HepG2 (cell line): ENCODE data around the gene STX10. TPM values are rescaled to one million over a fixed set of nuclear protein-coding genes. Genes with fewer than 3 reads are reported as not detected.

Experiments used
- ESRRA ChIP-seq: sonication (generic); formaldehyde crosslinking; IDR thresholded peaks from 2 replicates; pipeline ENCODE4 v1.5.1; 2020; ENCODE audit warnings: mild to moderate bottlenecking, low read depth, missing genetic modification reagents
- MAFK ChIP-seq, 2 experiments: IDR thresholded peaks in 1 of 2; conservative IDR thresholded peaks in 1 of 2; 2 replicates each; pipeline ENCODE4 v1.6.1; 2011; ENCODE audit warnings: improper control_type of control experiment in 2 of 2, low read length in 2 of 2
- NCOA1 ChIP-seq: sonication (generic); formaldehyde crosslinking; IDR thresholded peaks from 2 replicates; pipeline ENCODE4 v1.9.0; 2021; ENCODE audit warnings: missing genetic modification reagents
- REPIN1 ChIP-seq: sonication (generic); formaldehyde crosslinking; IDR thresholded peaks from 2 replicates; pipeline ENCODE4 v1.8.0; 2022; ENCODE audit warnings: missing genetic modification reagents, low read depth, mild to moderate bottlenecking, borderline replicate concordance
- SSRP1 ChIP-seq: IDR thresholded peaks from 2 replicates; pipeline ENCODE4 v1.6.1; 2016; ENCODE audit warnings: control low read depth
- ZBTB7B ChIP-seq: sonication (generic); formaldehyde crosslinking; IDR thresholded peaks from 2 replicates; pipeline ENCODE4 v1.4.0; 2020; ENCODE audit warnings: missing genetic modification reagents
- ZNF180 ChIP-seq: sonication (generic); formaldehyde crosslinking; IDR thresholded peaks from 2 replicates; pipeline ENCODE4 v1.4.0; 2020; ENCODE audit warnings: low read depth, missing genetic modification reagents, borderline replicate concordance
- ZNF235 ChIP-seq: sonication (generic); formaldehyde crosslinking; IDR thresholded peaks from 2 replicates; pipeline ENCODE4 v1.8.1; 2023; ENCODE audit warnings: mild to moderate bottlenecking, missing genetic modification reagents, borderline replicate concordance
- ZNF274 ChIP-seq: sonication (generic); formaldehyde crosslinking; IDR thresholded peaks from 2 replicates; pipeline ENCODE4 v1.5.1; 2020; ENCODE audit warnings: mild to moderate bottlenecking, missing genetic modification reagents
- ZNF552 ChIP-seq: sonication (generic); formaldehyde crosslinking; IDR thresholded peaks from 2 replicates; pipeline ENCODE4 v1.9.0; 2022; ENCODE audit warnings: missing genetic modification reagents, mild to moderate bottlenecking, borderline replicate concordance
- ZNF761 ChIP-seq: sonication (generic); formaldehyde crosslinking; conservative IDR thresholded peaks from 2 replicates; pipeline ENCODE4 v1.4.0; 2020; ENCODE audit warnings: mild to moderate bottlenecking, missing genetic modification reagents
- ZNF839 ChIP-seq: sonication (generic); formaldehyde crosslinking; IDR thresholded peaks from 2 replicates; pipeline ENCODE4 v1.4.0; 2020; ENCODE audit warnings: missing genetic modification reagents, mild to moderate bottlenecking, borderline replicate concordance
- ZZZ3 ChIP-seq: sonication (generic); formaldehyde crosslinking; IDR thresholded peaks from 2 replicates; pipeline ENCODE4 v1.4.0; 2020; ENCODE audit warnings: missing genetic modification reagents, mild to moderate bottlenecking, borderline replicate concordance
- polyA plus RNA-seq, 8 experiments: library from polyadenylated mRNA; depleted of rRNA in 3 of 8; stranded (reverse) in 7 of 8; unstranded in 1 of 8; fragments of >200 nt; fragmentation: Illumina TruSeq in 4 of 8; extraction: Trizol in 4 of 8; gene quantifications; 2 replicates each; pipeline versions ENCODE4 v1.2.1 to v1.2.3, GENCODE V29; 2011 to 2016; ENCODE audit warnings: low read depth in 4 of 8, missing spikeins in 1 of 8, mixed read lengths in 1 of 8; ENCODE audit not compliant: insufficient read depth in 1 of 8
- total RNA-seq, 5 experiments: library from RNA; depleted of rRNA; stranded (reverse); fragments of >200 nt; fragmentation: Illumina TruSeq; extraction: Trizol; gene quantifications; 2 replicates each; pipeline ENCODE4 v1.2.3, GENCODE V29; 2016; ENCODE audit warnings: low read depth in 1 of 5
- TF ChIP-seq, protein P1 (sequence below): sonication (generic); formaldehyde crosslinking; IDR thresholded peaks from 2 replicates; pipeline ENCODE4 v1.4.0; 2020; ENCODE audit warnings: missing genetic modification reagents
- TF ChIP-seq, protein P2 (sequence below): fragments of 450-650 bp; IDR thresholded peaks from 2 replicates; pipeline ENCODE4 v1.6.1; 2017; ENCODE audit warnings: mild to moderate bottlenecking
- TF ChIP-seq, protein P3 (sequence below): sonication (generic); formaldehyde crosslinking; IDR thresholded peaks from 2 replicates; pipeline ENCODE4 v1.5.0; 2020; ENCODE audit warnings: mild to moderate bottlenecking, missing genetic modification reagents, borderline replicate concordance
- TF ChIP-seq, protein P4 (sequence below): sonication (generic); formaldehyde crosslinking; IDR thresholded peaks from 2 replicates; pipeline ENCODE4 v1.5.1; 2020; ENCODE audit warnings: mild to moderate bottlenecking, moderate library complexity, missing genetic modification reagents
- TF ChIP-seq, protein P5 (sequence below): sonication (generic); formaldehyde crosslinking; IDR thresholded peaks from 2 replicates; pipeline ENCODE4 v1.8.1; 2023; ENCODE audit warnings: mild to moderate bottlenecking, missing genetic modification reagents

The STX10 gene
- total and polyA plus RNA-seq, 2 of the 13 experiments (the other 11 are each of a cell fraction or from before 2014, with no cell fraction given), result 47.9 to 66.4 TPM

DNA sequence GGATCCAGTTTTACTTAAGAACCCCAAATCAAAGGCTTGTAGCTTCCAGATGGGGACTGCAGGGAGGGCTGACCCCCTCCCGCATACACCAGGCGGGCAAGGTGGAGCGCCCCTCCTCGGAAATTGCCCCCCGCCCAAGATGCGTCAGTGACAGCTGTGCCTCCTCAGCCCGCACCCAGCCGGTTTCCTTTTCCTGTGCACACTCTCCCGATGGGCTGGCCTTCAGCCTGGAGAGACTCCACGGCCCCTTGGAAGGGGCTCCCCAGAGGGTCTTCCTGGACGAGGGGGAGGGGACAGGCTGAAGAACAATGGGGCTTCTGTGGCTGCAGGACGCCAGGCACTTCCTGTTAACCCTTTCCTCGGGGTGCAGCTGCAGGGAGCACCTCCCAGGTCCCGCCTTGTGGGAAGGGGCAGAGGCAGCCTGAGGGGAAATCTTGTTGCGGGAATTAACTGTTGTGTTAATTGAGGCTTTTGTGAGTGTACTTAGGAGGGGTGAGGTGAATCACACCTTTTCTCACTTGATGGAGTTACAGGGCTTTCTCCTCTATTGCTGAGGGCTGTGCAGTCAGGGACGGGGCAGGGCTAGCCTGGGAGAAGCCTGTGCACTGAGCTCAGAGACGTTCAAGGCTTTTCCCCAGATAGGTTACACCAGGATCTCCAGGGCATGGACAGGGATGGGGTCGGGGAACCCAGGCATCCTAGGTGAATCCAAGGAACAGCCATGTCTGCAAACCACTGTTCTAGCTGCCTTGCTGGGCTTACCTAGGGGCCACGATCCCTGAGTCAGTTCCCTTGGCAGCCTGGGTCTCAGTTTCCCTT lies 14.4 kb upstream of the STX10 start (continued):
- TF ChIP-seq, protein P1, sequence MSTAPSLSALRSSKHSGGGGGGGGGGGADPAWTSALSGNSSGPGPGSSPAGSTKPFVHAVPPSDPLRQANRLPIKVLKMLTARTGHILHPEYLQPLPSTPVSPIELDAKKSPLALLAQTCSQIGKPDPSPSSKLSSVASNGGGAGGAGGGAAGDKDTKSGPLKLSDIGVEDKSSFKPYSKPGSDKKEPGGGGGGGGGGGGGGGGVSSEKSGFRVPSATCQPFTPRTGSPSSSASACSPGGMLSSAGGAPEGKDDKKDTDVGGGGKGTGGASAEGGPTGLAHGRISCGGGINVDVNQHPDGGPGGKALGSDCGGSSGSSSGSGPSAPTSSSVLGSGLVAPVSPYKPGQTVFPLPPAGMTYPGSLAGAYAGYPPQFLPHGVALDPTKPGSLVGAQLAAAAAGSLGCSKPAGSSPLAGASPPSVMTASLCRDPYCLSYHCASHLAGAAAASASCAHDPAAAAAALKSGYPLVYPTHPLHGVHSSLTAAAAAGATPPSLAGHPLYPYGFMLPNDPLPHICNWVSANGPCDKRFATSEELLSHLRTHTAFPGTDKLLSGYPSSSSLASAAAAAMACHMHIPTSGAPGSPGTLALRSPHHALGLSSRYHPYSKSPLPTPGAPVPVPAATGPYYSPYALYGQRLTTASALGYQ (CRISPR knock-in tag), result peak; percentile 81; the same call in 1 of the 2 replicates
- peak; percentile 17; the same call in 1 of the 2 replicates for TF ChIP-seq REPIN1 (CRISPR knock-in tag)
- no peak for TF ChIP-seq NCOA1 (CRISPR knock-in tag)
- TF ChIP-seq, protein P2, sequence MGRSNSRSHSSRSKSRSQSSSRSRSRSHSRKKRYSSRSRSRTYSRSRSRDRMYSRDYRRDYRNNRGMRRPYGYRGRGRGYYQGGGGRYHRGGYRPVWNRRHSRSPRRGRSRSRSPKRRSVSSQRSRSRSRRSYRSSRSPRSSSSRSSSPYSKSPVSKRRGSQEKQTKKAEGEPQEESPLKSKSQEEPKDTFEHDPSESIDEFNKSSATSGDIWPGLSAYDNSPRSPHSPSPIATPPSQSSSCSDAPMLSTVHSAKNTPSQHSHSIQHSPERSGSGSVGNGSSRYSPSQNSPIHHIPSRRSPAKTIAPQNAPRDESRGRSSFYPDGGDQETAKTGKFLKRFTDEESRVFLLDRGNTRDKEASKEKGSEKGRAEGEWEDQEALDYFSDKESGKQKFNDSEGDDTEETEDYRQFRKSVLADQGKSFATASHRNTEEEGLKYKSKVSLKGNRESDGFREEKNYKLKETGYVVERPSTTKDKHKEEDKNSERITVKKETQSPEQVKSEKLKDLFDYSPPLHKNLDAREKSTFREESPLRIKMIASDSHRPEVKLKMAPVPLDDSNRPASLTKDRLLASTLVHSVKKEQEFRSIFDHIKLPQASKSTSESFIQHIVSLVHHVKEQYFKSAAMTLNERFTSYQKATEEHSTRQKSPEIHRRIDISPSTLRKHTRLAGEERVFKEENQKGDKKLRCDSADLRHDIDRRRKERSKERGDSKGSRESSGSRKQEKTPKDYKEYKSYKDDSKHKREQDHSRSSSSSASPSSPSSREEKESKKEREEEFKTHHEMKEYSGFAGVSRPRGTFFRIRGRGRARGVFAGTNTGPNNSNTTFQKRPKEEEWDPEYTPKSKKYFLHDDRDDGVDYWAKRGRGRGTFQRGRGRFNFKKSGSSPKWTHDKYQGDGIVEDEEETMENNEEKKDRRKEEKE, result no peak
- no peak for TF ChIP-seq ZNF552 (CRISPR knock-in tag)
- no peak for TF ChIP-seq ZNF839 (CRISPR knock-in tag)
- TF ChIP-seq MAFK (conservative IDR thresholded peaks at IDR 0.05 in 1 of 2, IDR thresholded peaks at IDR 0.05 in 1 of 2; ENCODE audit: low read length in 2 of 2), result no peak
- TF ChIP-seq ZZZ3, result no peak
- TF ChIP-seq, protein P3, sequence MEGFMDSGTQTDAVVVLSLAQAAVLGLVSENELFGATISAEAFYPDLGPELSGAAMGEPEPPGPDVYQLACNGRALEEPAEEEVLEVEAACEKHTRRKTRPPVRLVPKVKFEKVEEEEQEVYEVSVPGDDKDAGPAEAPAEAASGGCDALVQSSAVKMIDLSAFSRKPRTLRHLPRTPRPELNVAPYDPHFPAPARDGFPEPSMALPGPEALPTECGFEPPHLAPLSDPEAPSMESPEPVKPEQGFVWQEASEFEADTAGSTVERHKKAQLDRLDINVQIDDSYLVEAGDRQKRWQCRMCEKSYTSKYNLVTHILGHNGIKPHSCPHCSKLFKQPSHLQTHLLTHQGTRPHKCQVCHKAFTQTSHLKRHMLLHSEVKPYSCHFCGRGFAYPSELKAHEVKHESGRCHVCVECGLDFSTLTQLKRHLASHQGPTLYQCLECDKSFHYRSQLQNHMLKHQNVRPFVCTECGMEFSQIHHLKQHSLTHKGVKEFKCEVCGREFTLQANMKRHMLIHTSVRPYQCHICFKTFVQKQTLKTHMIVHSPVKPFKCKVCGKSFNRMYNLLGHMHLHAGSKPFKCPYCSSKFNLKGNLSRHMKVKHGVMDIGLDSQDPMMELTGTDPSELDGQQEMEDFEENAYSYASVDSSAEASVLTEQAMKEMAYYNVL (CRISPR knock-in tag), result peak; percentile 77; the same call in 1 of the 2 replicates
- TF ChIP-seq, protein P4, sequence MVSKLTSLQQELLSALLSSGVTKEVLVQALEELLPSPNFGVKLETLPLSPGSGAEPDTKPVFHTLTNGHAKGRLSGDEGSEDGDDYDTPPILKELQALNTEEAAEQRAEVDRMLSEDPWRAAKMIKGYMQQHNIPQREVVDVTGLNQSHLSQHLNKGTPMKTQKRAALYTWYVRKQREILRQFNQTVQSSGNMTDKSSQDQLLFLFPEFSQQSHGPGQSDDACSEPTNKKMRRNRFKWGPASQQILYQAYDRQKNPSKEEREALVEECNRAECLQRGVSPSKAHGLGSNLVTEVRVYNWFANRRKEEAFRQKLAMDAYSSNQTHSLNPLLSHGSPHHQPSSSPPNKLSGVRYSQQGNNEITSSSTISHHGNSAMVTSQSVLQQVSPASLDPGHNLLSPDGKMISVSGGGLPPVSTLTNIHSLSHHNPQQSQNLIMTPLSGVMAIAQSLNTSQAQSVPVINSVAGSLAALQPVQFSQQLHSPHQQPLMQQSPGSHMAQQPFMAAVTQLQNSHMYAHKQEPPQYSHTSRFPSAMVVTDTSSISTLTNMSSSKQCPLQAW, result peak; percentile 88
- no peak for TF ChIP-seq ZNF235
- TF ChIP-seq, protein P5, sequence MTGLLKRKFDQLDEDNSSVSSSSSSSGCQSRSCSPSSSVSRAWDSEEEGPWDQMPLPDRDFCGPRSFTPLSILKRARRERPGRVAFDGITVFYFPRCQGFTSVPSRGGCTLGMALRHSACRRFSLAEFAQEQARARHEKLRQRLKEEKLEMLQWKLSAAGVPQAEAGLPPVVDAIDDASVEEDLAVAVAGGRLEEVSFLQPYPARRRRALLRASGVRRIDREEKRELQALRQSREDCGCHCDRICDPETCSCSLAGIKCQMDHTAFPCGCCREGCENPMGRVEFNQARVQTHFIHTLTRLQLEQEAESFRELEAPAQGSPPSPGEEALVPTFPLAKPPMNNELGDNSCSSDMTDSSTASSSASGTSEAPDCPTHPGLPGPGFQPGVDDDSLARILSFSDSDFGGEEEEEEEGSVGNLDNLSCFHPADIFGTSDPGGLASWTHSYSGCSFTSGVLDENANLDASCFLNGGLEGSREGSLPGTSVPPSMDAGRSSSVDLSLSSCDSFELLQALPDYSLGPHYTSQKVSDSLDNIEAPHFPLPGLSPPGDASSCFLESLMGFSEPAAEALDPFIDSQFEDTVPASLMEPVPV (CRISPR knock-in tag), result peak; percentile 36; the same call in 1 of the 2 replicates
- no peak for TF ChIP-seq ZNF274 (CRISPR knock-in tag)
- TF ChIP-seq ESRRA (CRISPR knock-in tag), result no peak
- no peak for TF ChIP-seq ZNF761
- TF ChIP-seq SSRP1 (CRISPR knock-in tag), result 0 out of 2 replicates have a peak, but pooled peaks have one; percentile 62
- peak; percentile 100 for TF ChIP-seq ZBTB7B
- no peak for TF ChIP-seq ZNF180 (CRISPR knock-in tag)
